K562 (cell line): Measurements from ENCODE around the gene COBLL1. TPM values are rescaled to one million over a fixed set of nuclear protein-coding genes. Genes with fewer than 3 reads are reported as not detected.

Experiments
- ATAC-seq: fragments of 200-7000 bp; cut with Tn5 transposase; 3 replicates; pipeline ENCODE4 v1.9.1; 2020; ENCODE audit warnings: moderate library complexity
- BruUV-seq: library from RNA; stranded (reverse); fragments of 400-500 nt; replicated peaks from 2 replicates; lab custom pipeline; 2021; lab: Mats Ljungman, UMichigan
- CTCF ChIA-PET: fragments of 300-600 bp; formaldehyde crosslinking; extraction: SDS; loops from one replicate; lab custom pipeline; 2021; ENCODE audit warnings: low intra/inter-chr PET ratio; lab: Yijun Ruan, JAX
- POLR2A ChIA-PET: fragments of 300-600, 350-650 bp; sonication (Branson Sonifier 250); formaldehyde crosslinking; extraction: SDS; loops from one replicate; lab custom pipeline; 2021; ENCODE audit warnings: antibody characterized with exemption, inconsistent platforms; lab: Yijun Ruan, JAX
- DNase-seq, 4 experiments: peaks; one replicate each; pipeline versions ENCODE4 v3.0.0 to v3.0.0-alpha.2; 2011 to 2018; ENCODE audit warnings: low spot score in 3 of 4, mixed read lengths in 3 of 4; ENCODE audit errors: extremely low read depth in 1 of 4
- FAIRE-seq: peaks from 2 replicates; lab custom pipeline; 2011; peaks lifted over from hg19 to GRCh38; lab: Jason Lieb, UNC
- H2AFZ ChIP-seq: 2 replicates; pipeline ENCODE4 v1.6.0; 2011; ENCODE audit warnings: low read depth, low read length, control low read depth, inconsistent platforms
- H3K27ac ChIP-seq: fragments of 200-600 bp; 3 replicates; pipeline ENCODE4 v1.8.0; 2011; ENCODE audit warnings: low read depth, mild to moderate bottlenecking, control low read depth, inconsistent platforms, low read length, moderate library complexity, mixed read lengths; ENCODE audit errors: extremely low read depth
- H3K27me3 ChIP-seq, 2 experiments: fragments of 300-600 bp in 1 of 2; 2 replicates in 1 of 2; 3 replicates in 1 of 2; pipeline versions ENCODE4 v1.6.0 to v1.8.0; 2011; ENCODE audit warnings: inconsistent platforms in 2 of 2, low read length in 2 of 2, mild to moderate bottlenecking in 1 of 2, mixed read lengths in 1 of 2, moderate library complexity in 1 of 2; ENCODE audit not compliant: control insufficient read depth in 2 of 2, insufficient read depth in 2 of 2
- H3K36me3 ChIP-seq: fragments of 300-600 bp; 3 replicates; pipeline ENCODE4 v1.8.0; 2011; ENCODE audit warnings: mild to moderate bottlenecking, low read length, inconsistent platforms; ENCODE audit not compliant: control insufficient read depth, insufficient read depth
- H3K4me1 ChIP-seq, 2 experiments: fragments of 200-600 bp in 1 of 2; replicated peaks in 1 of 2; 2 replicates in 1 of 2; 3 replicates in 1 of 2; pipeline versions ENCODE4 v1.5.1 to v1.8.0; 2011; ENCODE audit warnings: inconsistent platforms in 2 of 2, low read length in 2 of 2, mild to moderate bottlenecking in 1 of 2, mixed read lengths in 1 of 2, moderate library complexity in 1 of 2; ENCODE audit not compliant: control insufficient read depth in 2 of 2, insufficient read depth in 2 of 2
- H3K4me2 ChIP-seq: 2 replicates; pipeline ENCODE4 v1.6.1; 2011; ENCODE audit warnings: low read length, control low read depth, inconsistent platforms, mixed read lengths; ENCODE audit not compliant: insufficient read depth
- H3K4me3 ChIP-seq: fragments of 200-600 bp; sonication (generic), shearing (Covaris generic); 2 replicates; pipeline ENCODE4 v1.5.1; 2016; ENCODE audit warnings: control low read depth, inconsistent platforms
- H3K79me2 ChIP-seq: fragments of 200-600 bp; 3 replicates; pipeline ENCODE4 v1.8.0; 2011; ENCODE audit warnings: low read length, inconsistent platforms; ENCODE audit not compliant: control insufficient read depth, insufficient read depth
- H3K9ac ChIP-seq, 2 experiments: 2 replicates each; pipeline versions ENCODE4 v1.6.0 to v1.6.1; 2011; ENCODE audit warnings: low read depth in 2 of 2, low read length in 2 of 2, control low read depth in 1 of 2, inconsistent platforms in 1 of 2, mild to moderate bottlenecking in 1 of 2, mixed read lengths in 1 of 2; ENCODE audit not compliant: insufficient read depth in 1 of 2
- H3K9me1 ChIP-seq: one replicate; pipeline ENCODE4 v1.6.0; 2011; ENCODE audit warnings: inconsistent platforms, mild to moderate bottlenecking, low read length, moderate library complexity; ENCODE audit not compliant: control insufficient read depth, insufficient read depth
- H3K9me3 ChIP-seq: replicated peaks from 2 replicates; pipeline ENCODE4 v1.5.1; 2011; ENCODE audit warnings: low read depth, low read length, inconsistent platforms; ENCODE audit not compliant: control insufficient read depth, insufficient read depth
- H4K20me1 ChIP-seq: replicated peaks from 2 replicates; pipeline ENCODE4 v1.6.1; 2011; ENCODE audit warnings: low read length, inconsistent platforms, mixed read lengths; ENCODE audit not compliant: control insufficient read depth, insufficient read depth
- GABPB1 ChIP-seq: sonication (generic); formaldehyde crosslinking; IDR thresholded peaks from 2 replicates; pipeline ENCODE4 v1.8.0; 2022; ENCODE audit warnings: mild to moderate bottlenecking, missing genetic modification reagents
- MECOM ChIP-seq: fragments of 250-450 bp; sonication (Bioruptor Pico); IDR thresholded peaks from 2 replicates; pipeline ENCODE4 v1.8.0; 2022; ENCODE audit warnings: inconsistent platforms
- ZC3H4 ChIP-seq: sonication (generic); formaldehyde crosslinking; IDR thresholded peaks from 2 replicates; pipeline ENCODE4 v1.9.0; 2021; ENCODE audit warnings: missing genetic modification reagents, borderline replicate concordance
- WGBS: fragments of 100-300 bp; shearing (Covaris generic); methylation state at CpG from one replicate; pipeline ENCODE4 v1.1.6; 2016; ENCODE audit warnings: low coverage, mixed read lengths; ENCODE audit not compliant: insufficient coverage; ENCODE audit errors: missing lambda C conversion rate; 5-methylcytosine and 5-hydroxymethylcytosine counted together
- in situ Hi-C: fragments of 300-500 bp; cut with MboI; formaldehyde crosslinking; loops from 4 replicates; pipeline ENCODE4 v1.15.0; 2018; ENCODE audit warnings: inconsistent platforms, mixed read lengths
- intact Hi-C: fragments of 100-400 bp; cut with micrococcal nuclease; formaldehyde crosslinking; loops from 2 replicates; pipeline ENCODE4 v1.14.2; 2022
- polyA plus RNA-seq, 8 experiments: library from polyadenylated mRNA; depleted of rRNA in 4 of 8; stranded (reverse) in 5 of 8; unstranded in 3 of 8; fragments of >200 nt; fragmentation: Nextera tagmentation in 2 of 8; fragmentation: Illumina TruSeq in 1 of 8; extraction: Ambion mirVana in 2 of 8; extraction: Trizol in 1 of 8; gene quantifications; 2 replicates each; pipeline versions ENCODE4 v1.2.1 to v1.2.3, GENCODE V29; 2011 to 2014; ENCODE audit warnings: inconsistent platforms in 1 of 8, missing spikeins in 1 of 8
- total RNA-seq, 7 experiments: library from RNA; depleted of rRNA in 6 of 7; stranded (reverse); fragments of >200 nt in 6 of 7; fragmentation: Illumina TruSeq in 2 of 7; extraction: Trizol in 2 of 7; gene quantifications; 2 replicates each; pipeline versions ENCODE4 v1.2.1 to v1.2.3, GENCODE V29; 2011 to 2021; ENCODE audit warnings: low replicate concordance in 1 of 7
- TF ChIP-seq, protein P1 (sequence below): sonication (generic); formaldehyde crosslinking; IDR thresholded peaks from 2 replicates; pipeline ENCODE4 v1.8.1; 2023; ENCODE audit warnings: mild to moderate bottlenecking, missing genetic modification reagents
- TF ChIP-seq, protein P2 (sequence below): fragments of 450-650 bp; IDR thresholded peaks from 2 replicates; pipeline ENCODE4 v1.6.1; 2016
- TF ChIP-seq, protein P3 (sequence below): sonication (generic); formaldehyde crosslinking; IDR thresholded peaks from 2 replicates; pipeline ENCODE4 v1.8.0; 2022; ENCODE audit warnings: missing genetic modification reagents, mild to moderate bottlenecking, borderline replicate concordance

The COBLL1 gene
- total and polyA plus RNA-seq, 9 of the 15 experiments (the other 6 are each of a cell fraction or from before 2014, with no cell fraction given), result 0.07 to 1.6 (median 0.71) TPM

DNA sequence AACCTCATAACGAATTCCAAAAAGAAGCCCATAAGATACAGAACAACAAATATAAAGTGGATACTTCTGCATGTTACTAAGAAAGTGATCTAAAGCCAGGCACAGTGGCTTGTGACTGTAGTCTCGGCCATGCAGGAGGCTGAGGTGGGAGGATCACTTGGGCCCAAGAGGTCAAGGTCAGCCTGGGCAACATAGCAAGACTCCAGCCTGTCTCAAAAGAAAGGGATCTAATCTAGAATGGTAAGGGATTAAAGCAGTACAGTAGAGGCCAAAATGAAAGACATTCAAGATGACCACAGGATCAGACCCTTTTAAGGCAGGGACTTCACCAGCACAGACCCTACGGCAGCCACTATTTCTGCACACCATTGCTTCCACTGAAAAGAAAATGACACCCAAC lies 3.8 kb downstream of the COBLL1 start:
- Histone ChIP-seq H3K4me2 (no peak overlapping the region), H3K9me1 (no peaks in the 10 kb centered on the region), H3K4me1 (peaks cover 0 to 19% of the 10 kb centered on the region in 2 experiments; a peak in 2 of 5 replicates), H3K27me3 (no peaks in the 10 kb centered on the region), H3K79me2 (no peaks in the 10 kb centered on the region), H3K9ac (no peak overlapping the region), H2AFZ (no peak overlapping the region), H3K9me3 (no peaks in the 10 kb centered on the region), H3K27ac (no peak overlapping the region), H4K20me1 (no peaks in the 10 kb centered on the region), H3K36me3 (no peaks in the 10 kb centered on the region), H3K4me3 (no peak overlapping the region)
- intact Hi-C loops, result no loop called here
- 4% methylated on average over 3 of the region's 3 CpGs for WGBS
- no peak for TF ChIP-seq ZC3H4
- TF ChIP-seq MECOM, result no peak
- TF ChIP-seq, protein P1, sequence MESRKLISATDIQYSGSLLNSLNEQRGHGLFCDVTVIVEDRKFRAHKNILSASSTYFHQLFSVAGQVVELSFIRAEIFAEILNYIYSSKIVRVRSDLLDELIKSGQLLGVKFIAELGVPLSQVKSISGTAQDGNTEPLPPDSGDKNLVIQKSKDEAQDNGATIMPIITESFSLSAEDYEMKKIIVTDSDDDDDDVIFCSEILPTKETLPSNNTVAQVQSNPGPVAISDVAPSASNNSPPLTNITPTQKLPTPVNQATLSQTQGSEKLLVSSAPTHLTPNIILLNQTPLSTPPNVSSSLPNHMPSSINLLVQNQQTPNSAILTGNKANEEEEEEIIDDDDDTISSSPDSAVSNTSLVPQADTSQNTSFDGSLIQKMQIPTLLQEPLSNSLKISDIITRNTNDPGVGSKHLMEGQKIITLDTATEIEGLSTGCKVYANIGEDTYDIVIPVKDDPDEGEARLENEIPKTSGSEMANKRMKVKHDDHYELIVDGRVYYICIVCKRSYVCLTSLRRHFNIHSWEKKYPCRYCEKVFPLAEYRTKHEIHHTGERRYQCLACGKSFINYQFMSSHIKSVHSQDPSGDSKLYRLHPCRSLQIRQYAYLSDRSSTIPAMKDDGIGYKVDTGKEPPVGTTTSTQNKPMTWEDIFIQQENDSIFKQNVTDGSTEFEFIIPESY (CRISPR knock-in tag), result no peak
- TF ChIP-seq, protein P2, sequence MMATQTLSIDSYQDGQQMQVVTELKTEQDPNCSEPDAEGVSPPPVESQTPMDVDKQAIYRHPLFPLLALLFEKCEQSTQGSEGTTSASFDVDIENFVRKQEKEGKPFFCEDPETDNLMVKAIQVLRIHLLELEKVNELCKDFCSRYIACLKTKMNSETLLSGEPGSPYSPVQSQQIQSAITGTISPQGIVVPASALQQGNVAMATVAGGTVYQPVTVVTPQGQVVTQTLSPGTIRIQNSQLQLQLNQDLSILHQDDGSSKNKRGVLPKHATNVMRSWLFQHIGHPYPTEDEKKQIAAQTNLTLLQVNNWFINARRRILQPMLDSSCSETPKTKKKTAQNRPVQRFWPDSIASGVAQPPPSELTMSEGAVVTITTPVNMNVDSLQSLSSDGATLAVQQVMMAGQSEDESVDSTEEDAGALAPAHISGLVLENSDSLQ, result no peak
- no peak for TF ChIP-seq GABPB1
- TF ChIP-seq, protein P3, sequence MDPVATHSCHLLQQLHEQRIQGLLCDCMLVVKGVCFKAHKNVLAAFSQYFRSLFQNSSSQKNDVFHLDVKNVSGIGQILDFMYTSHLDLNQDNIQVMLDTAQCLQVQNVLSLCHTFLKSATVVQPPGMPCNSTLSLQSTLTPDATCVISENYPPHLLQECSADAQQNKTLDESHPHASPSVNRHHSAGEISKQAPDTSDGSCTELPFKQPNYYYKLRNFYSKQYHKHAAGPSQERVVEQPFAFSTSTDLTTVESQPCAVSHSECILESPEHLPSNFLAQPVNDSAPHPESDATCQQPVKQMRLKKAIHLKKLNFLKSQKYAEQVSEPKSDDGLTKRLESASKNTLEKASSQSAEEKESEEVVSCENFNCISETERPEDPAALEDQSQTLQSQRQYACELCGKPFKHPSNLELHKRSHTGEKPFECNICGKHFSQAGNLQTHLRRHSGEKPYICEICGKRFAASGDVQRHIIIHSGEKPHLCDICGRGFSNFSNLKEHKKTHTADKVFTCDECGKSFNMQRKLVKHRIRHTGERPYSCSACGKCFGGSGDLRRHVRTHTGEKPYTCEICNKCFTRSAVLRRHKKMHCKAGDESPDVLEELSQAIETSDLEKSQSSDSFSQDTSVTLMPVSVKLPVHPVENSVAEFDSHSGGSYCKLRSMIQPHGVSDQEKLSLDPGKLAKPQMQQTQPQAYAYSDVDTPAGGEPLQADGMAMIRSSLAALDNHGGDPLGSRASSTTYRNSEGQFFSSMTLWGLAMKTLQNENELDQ (CRISPR knock-in tag), result no peak
- no TSS peak for BruUV-seq
- POLR2A ChIA-PET, result no interaction called here
- ATAC-seq, result no peak
- in situ Hi-C loops, result no loop called here
- no peak for DNase-seq
- CTCF ChIA-PET, result no interaction called here
- FAIRE-seq, result no peak
